Neural progenitor cell (in vitro differentiated cells): Measurements from ENCODE around the gene ZNF222. TPM values are rescaled to one million over a fixed set of nuclear protein-coding genes. Genes with fewer than 3 reads are reported as not detected.

ENCODE experiments used
- DNase-seq: peaks from one replicate; pipeline ENCODE4 v3.0.0-alpha.2; 2016; ENCODE audit warnings: low spot score
- H2AFZ ChIP-seq: fragments of 200-600 bp; sonication (generic); replicated peaks from 2 replicates; pipeline ENCODE4 v1.6.1; 2016; ENCODE audit warnings: antibody characterized with exemption
- H3F3A ChIP-seq: fragments of 200-600 bp; sonication (generic); 2 replicates; pipeline ENCODE4 v1.6.1; 2016; ENCODE audit warnings: antibody characterized with exemption, low read depth
- H3K27ac ChIP-seq: fragments of 200-600 bp; sonication (generic); 2 replicates; pipeline ENCODE4 v1.5.1; 2016; ENCODE audit warnings: mild to moderate bottlenecking
- H3K27me3 ChIP-seq: fragments of 200-600 bp; sonication (generic); 2 replicates; pipeline ENCODE4 v1.6.1; 2016; ENCODE audit warnings: mild to moderate bottlenecking, moderate library complexity
- H3K36me3 ChIP-seq: fragments of 200-600 bp; sonication (generic); 2 replicates; pipeline ENCODE4 v1.5.1; 2016
- H3K4me1 ChIP-seq: fragments of 200-600 bp; sonication (generic); 2 replicates; pipeline ENCODE4 v1.6.1; 2016; ENCODE audit warnings: mixed run types
- H3K4me2 ChIP-seq: fragments of 200-600 bp; sonication (generic); 2 replicates; pipeline ENCODE4 v1.6.1; 2016
- H3K4me3 ChIP-seq: fragments of 200-600 bp; sonication (generic); 2 replicates; pipeline ENCODE4 v1.5.1; 2016
- H3K79me2 ChIP-seq: fragments of 200-600 bp; sonication (generic); 2 replicates; pipeline ENCODE4 v1.6.1; 2016; ENCODE audit warnings: low read depth
- H3K9ac ChIP-seq: fragments of 200-600 bp; sonication (generic); 2 replicates; pipeline ENCODE4 v1.6.1; 2016
- H3K9me3 ChIP-seq: fragments of 200-600 bp; sonication (generic); 2 replicates; pipeline ENCODE4 v1.5.1; 2016; ENCODE audit warnings: low read depth
- H4K20me1 ChIP-seq: fragments of 200-600 bp; sonication (generic); 2 replicates; pipeline ENCODE4 v1.6.1; 2016; ENCODE audit warnings: low read depth
- H3K27ac Mint-ChIP-seq: 3 replicates; pipeline ENCODE4 v1.8.0; 2021; ENCODE audit warnings: mixed read lengths
- H3K27me3 Mint-ChIP-seq: 2 replicates; pipeline ENCODE4 v1.8.0; 2022; ENCODE audit warnings: low read depth, mild to moderate bottlenecking, inconsistent platforms, moderate library complexity, mixed read lengths; ENCODE audit not compliant: insufficient read depth
- H3K36me3 Mint-ChIP-seq: 3 replicates; pipeline ENCODE4 v1.8.0; 2021; ENCODE audit warnings: mixed read lengths
- H3K4me1 Mint-ChIP-seq: 3 replicates; pipeline ENCODE4 v1.8.0; 2021; ENCODE audit warnings: mixed read lengths
- H3K4me3 Mint-ChIP-seq: 3 replicates; pipeline ENCODE4 v1.8.0; 2021; ENCODE audit warnings: mild to moderate bottlenecking, moderate library complexity, mixed read lengths
- H3K9me3 Mint-ChIP-seq: 3 replicates; pipeline ENCODE4 v1.8.0; 2020; ENCODE audit warnings: mixed read lengths
- EZH2 ChIP-seq: fragments of 200-600 bp; sonication (generic); IDR thresholded peaks from 2 replicates; pipeline ENCODE4 v1.6.1; 2017; ENCODE audit warnings: antibody characterized with exemption, mild to moderate bottlenecking, moderate library complexity
- EZH2phosphoT487 ChIP-seq: fragments of 200-600 bp; sonication (generic); IDR thresholded peaks from 2 replicates; pipeline ENCODE4 v1.6.1; 2017; ENCODE audit warnings: antibody characterized with exemption
- small RNA-seq: library from RNA; depleted of rRNA; stranded (forward); fragments of <200 nt; gene quantifications from one replicate; pipeline ENCODE3, GENCODE V24; 2015
- total RNA-seq: library from RNA; depleted of rRNA; stranded (reverse); fragments of >200 nt; gene quantifications from 2 replicates; pipeline ENCODE4 v1.2.3, GENCODE V29; 2015; ENCODE audit warnings: low replicate concordance
- TF ChIP-seq, protein P1 (sequence below): fragments of 200-600 bp; sonication (generic); IDR thresholded peaks from 2 replicates; pipeline ENCODE4 v1.5.1; 2017; ENCODE audit warnings: antibody characterized with exemption, mild to moderate bottlenecking

The ZNF222 gene
- total RNA-seq, 1 donor from 2014 or later, result 8.0 TPM

DNA sequence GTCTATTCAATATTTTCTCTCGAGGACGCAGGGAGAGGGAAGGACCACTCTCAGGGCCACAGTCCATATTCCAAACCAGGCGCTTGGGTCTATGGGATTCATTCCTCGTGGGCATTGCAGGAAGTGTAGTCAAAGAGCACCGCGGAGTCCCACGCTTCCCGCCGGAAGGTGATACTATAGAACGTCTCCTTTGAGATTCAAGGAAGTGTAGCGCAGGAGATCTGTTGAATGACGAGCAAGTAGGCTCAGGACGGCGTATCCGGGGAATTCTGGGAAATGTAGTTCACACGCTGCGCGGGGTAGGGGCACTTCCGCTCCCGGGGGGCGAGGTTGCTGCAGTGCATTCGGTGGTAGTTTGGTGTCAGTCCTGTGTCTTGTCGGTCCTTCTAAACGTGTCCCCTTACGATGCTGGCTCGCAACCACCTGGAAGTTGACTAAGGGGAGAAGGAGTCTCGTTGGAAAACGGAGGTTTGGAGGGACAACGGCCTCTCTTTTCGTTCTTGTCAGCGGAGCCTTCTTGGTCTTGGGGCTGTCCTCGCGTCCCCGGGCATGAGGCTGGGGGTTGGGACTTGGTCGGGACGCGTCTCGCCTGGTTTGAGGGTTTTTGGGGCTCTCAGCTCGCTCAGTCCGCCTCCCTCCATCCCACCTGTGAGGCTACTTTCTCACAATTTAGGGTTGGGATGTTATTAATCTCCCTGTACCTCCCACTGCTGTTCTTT lies 46.8 kb downstream of the ZNF222 start, which contains the start of gene ZNF284:
ZNF284 (plus strand) TSS at position 336 of the 719 bp plus-strand sequence. CDS start 4,231 bp downstream, outside the sequence.
- peaks cover 12% of the 10 kb centered on the region for H3K36me3 ChIP-seq
- no peaks in the 10 kb centered on the region for H3K9me3 ChIP-seq
- Mint-ChIP-seq H3K4me3 (peak within 1 kb of the TSS; percentile 94), H3K9me3 (peaks cover 27% of the 10 kb centered on the region), H3K4me1 (peaks cover 16% of the 10 kb centered on the region), H3K36me3 (peaks cover 24% of the 10 kb centered on the region), H3K27me3 (peaks cover 9% of the 10 kb centered on the region), H3K27ac (peak within 1 kb of the TSS; percentile 8)
- H3K4me3 ChIP-seq, result peak within 1 kb of the TSS; percentile 68
- peaks cover 8% of the 10 kb centered on the region for H3K4me1 ChIP-seq
- H3K79me2 ChIP-seq, result no peaks in the 10 kb centered on the region
- peak within 1 kb of the TSS; percentile 83 for H3K4me2 ChIP-seq
- H2AFZ ChIP-seq, result peak within 1 kb of the TSS; percentile 97
- TF ChIP-seq EZH2phosphoT487, result no peak
- no peak for TF ChIP-seq EZH2
- TF ChIP-seq, protein P1, sequence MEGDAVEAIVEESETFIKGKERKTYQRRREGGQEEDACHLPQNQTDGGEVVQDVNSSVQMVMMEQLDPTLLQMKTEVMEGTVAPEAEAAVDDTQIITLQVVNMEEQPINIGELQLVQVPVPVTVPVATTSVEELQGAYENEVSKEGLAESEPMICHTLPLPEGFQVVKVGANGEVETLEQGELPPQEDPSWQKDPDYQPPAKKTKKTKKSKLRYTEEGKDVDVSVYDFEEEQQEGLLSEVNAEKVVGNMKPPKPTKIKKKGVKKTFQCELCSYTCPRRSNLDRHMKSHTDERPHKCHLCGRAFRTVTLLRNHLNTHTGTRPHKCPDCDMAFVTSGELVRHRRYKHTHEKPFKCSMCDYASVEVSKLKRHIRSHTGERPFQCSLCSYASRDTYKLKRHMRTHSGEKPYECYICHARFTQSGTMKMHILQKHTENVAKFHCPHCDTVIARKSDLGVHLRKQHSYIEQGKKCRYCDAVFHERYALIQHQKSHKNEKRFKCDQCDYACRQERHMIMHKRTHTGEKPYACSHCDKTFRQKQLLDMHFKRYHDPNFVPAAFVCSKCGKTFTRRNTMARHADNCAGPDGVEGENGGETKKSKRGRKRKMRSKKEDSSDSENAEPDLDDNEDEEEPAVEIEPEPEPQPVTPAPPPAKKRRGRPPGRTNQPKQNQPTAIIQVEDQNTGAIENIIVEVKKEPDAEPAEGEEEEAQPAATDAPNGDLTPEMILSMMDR, result no peak
- peak; percentile 93 for DNase-seq
- H3K27me3 ChIP-seq, result peaks cover 9% of the 10 kb centered on the region
- H4K20me1 ChIP-seq, result no peaks in the 10 kb centered on the region
- no peaks in the 10 kb centered on the region for H3F3A ChIP-seq
- H3K9ac ChIP-seq, result no peak within 1 kb of the TSS
- H3K27ac ChIP-seq, result no peak within 1 kb of the TSS

DNA sequence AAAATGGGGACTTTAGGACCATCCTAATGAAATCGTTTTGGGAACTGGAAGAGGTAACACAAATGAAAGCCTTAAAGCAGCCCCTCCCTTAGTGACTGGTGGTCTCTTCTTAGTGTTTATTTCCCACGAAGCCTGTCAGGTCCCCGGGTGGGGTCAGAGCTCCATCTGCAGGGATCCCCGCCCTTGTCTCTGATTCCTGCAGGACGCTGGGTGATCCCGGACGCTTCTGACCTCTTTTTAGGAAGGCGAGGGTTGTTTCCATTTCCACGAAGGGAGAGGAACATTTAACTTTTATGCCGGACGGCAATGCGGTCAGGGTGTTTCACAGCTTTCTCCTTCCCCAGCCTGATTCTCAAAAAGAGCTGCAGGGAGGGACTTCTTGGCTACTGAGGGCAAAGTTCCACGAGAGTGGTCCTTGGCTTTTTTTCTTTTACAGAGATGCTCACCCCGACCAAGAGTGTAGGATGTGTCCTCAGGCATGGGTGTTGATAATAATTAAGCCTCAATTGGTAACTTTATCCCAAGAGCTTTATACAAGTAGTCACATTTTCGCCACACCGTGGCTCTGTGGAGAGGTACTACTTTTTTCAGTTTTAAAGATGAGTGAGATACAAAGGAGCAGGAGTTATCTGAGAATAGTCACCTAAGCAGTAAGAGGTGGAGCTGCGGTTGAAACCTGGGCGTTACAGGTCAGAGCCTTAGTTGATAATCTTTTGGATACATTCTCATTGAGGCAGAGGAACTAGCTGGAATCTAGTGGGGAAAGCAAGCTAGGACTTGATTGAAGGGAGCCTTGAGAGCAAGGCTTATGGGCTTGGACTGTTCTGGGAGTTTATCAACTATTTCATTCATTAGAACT lies 47.6 kb downstream of the ZNF222 start:
- Mint-ChIP-seq H3K27ac (no peak overlapping the region), H3K27me3 (peaks cover 9% of the 10 kb centered on the region), H3K36me3 (peaks cover 20% of the 10 kb centered on the region), H3K4me3 (peak overlapping the region; percentile 94), H3K4me1 (peaks cover 16% of the 10 kb centered on the region), H3K9me3 (peaks cover 23% of the 10 kb centered on the region)
- H4K20me1 ChIP-seq, result no peaks in the 10 kb centered on the region
- H3K4me2 ChIP-seq, result peak overlapping the region; percentile 83
- H3K36me3 ChIP-seq, result peaks cover 7% of the 10 kb centered on the region
- peak overlapping the region; percentile 68 for H3K4me3 ChIP-seq
- no peak for DNase-seq
- H3K79me2 ChIP-seq, result no peaks in the 10 kb centered on the region
- peaks cover 8% of the 10 kb centered on the region for H3K4me1 ChIP-seq
- H3K9me3 ChIP-seq, result no peaks in the 10 kb centered on the region
- TF ChIP-seq EZH2phosphoT487 (no peak), EZH2 (no peak)
- TF ChIP-seq, protein P1, result no peak
- H3F3A ChIP-seq, result no peaks in the 10 kb centered on the region
- H2AFZ ChIP-seq, result peak overlapping the region; percentile 97
- H3K27me3 ChIP-seq, result peaks cover 9% of the 10 kb centered on the region
- H3K9ac ChIP-seq, result no peak overlapping the region
- no peak overlapping the region for H3K27ac ChIP-seq

DNA sequence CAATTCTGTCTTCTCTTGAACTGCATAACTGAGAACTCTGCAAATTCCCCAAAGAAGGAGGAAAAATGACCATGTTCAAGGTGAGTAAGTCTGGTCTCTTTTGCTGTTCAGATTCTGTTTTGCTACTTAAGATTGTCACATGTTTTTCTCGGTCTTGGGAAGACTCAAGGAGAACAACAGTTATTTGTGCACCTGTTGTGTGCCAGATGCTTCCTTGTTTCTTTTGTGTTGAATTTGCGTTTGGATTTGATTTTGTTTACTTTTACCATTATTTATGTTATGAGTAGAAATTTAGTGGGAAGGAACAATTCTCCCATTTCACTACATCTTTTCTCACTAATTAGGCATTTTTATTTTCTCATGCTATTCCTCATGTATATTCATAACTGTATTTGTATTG lies 51.1 kb downstream of the ZNF222 start:
- Histone ChIP-seq H3K36me3 (no peaks in the 10 kb centered on the region), H4K20me1 (no peaks in the 10 kb centered on the region), H3K4me3 (no peak overlapping the region), H3K4me2 (no peak overlapping the region), H3K27me3 (peaks cover 9% of the 10 kb centered on the region), H3F3A (no peaks in the 10 kb centered on the region), H3K27ac (no peak overlapping the region), H3K4me1 (peaks cover 8% of the 10 kb centered on the region), H2AFZ (no peak overlapping the region), H3K9ac (no peak overlapping the region), H3K9me3 (no peaks in the 10 kb centered on the region), H3K79me2 (no peaks in the 10 kb centered on the region)
- H3K9me3 Mint-ChIP-seq, result peaks cover 6% of the 10 kb centered on the region
- peaks cover 16% of the 10 kb centered on the region for H3K4me1 Mint-ChIP-seq
- TF ChIP-seq EZH2phosphoT487, result no peak
- no peak for TF ChIP-seq EZH2
- TF ChIP-seq, protein P1, result no peak
- H3K4me3 Mint-ChIP-seq, result no peak overlapping the region
- H3K27ac Mint-ChIP-seq, result no peak overlapping the region
- DNase-seq, result no peak
- H3K36me3 Mint-ChIP-seq, result peaks cover 19% of the 10 kb centered on the region
- peaks cover 9% of the 10 kb centered on the region for H3K27me3 Mint-ChIP-seq

Small RNAs within 50 kb of the gene (small RNA-seq; reads per million reads assigned to genes)
- not detected for gene AC006213.5

Other genes with a start within 250 kb of the ZNF222 start
- gene KCNN4, start 244.4 kb upstream of the ZNF222 start, total RNA-seq, result 0.40 TPM in 1 of 2 replicates, not detected in the other
- gene LYPD5, start 222.9 kb upstream of the ZNF222 start, total RNA-seq, result 0.12 TPM in 1 of 2 replicates, not detected in the other
- 13.4 and 19.8 TPM in 2 replicates for gene ZNF283, start 198.1 kb upstream of the ZNF222 start, total RNA-seq
- gene ZNF404, start 141.4 kb upstream of the ZNF222 start, total RNA-seq, result 4.9 and 5.2 TPM in 2 replicates
- gene ZNF45, start 90.1 kb upstream of the ZNF222 start, total RNA-seq, result 13.1 and 16.1 TPM in 2 replicates
- gene ZNF221, start 74.2 kb upstream of the ZNF222 start, total RNA-seq, result 12.2 and 14.0 TPM in 2 replicates
- gene ZNF155, start 41.2 kb upstream of the ZNF222 start, total RNA-seq, result 13.5 and 20.2 TPM in 2 replicates
- 3.9 and 4.7 TPM in 2 replicates for gene ZNF230, start 22.4 kb upstream of the ZNF222 start, total RNA-seq
- gene ZNF223, start 26.7 kb downstream of the ZNF222 start, total RNA-seq, result 12.2 and 21.1 TPM in 2 replicates
- 4.0 and 5.6 TPM in 2 replicates for gene ZNF284, start 46.8 kb downstream of the ZNF222 start, total RNA-seq
- 27.2 and 28.7 TPM in 2 replicates for gene ZNF224, start 69.0 kb downstream of the ZNF222 start, total RNA-seq
- 6.2 and 11.2 TPM in 2 replicates for gene ZNF225, start 88.0 kb downstream of the ZNF222 start, total RNA-seq
- 10.9 and 14.1 TPM in 2 replicates for gene ZNF234, start 116.2 kb downstream of the ZNF222 start, total RNA-seq
- 34.3 and 39.6 TPM in 2 replicates for gene ZNF226, start 139.7 kb downstream of the ZNF222 start, total RNA-seq
- 37.3 and 45.0 TPM in 2 replicates for gene ZNF227, start 187.2 kb downstream of the ZNF222 start, total RNA-seq
- 1.2 and 3.1 TPM in 2 replicates for gene ZNF233, start 234.5 kb downstream of the ZNF222 start, total RNA-seq